ENCODE measurements around the gene BDKRB1. TPM values are rescaled to one million over a fixed set of nuclear protein-coding genes. Genes with fewer than 3 reads are reported as not detected.

Gene BDKRB1
- total RNA-seq, 1 experiment from 2014 or later, result not detected

DNA sequence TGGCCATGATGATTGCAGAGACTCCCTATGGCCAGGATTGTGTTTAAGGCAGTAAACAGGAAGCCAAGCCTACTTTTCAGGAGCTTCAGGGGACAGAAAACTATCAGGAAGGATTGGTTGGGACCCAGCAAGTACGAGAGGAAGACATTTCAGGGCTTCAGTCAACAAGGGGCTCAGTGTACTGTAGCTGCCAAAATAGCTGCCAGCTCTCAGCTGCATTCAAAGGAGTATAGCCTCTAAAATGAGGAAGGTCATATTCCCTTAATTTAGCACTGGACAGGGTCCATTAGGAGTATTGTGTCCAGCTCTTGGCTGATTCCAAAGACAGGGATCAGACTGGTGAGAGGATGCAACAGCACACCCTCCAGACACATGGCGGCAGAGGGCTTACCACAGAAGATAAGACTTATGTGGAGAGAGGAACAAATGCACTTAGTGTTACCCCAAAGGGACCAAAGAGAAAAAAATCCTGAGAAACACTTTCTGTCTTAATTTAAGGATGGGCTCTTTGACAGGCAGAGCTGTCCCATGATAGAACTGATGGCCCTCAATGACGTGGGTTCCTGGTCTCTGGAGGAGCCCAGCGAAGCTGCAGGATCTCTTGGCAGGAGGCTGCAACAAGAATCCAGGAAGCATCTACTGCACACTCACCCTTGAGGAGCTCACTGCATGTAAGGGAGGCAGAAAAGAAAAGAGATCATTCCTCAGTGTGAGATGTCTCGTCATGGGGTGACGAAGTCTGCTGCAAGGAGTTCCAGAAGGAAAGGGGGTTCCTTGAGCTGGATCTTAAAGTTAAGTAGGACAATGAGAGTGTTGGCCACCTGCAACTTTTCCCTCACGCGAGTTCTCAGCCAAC is 14.8 kb downstream of the BDKRB1 start:
- Histone ChIP-seq H3K4me1 (ENCODE audit: insufficient read depth, low read length) (no peaks in the 10 kb centered on the region), H3T11ph (ENCODE audit: low read length) (no peak overlapping the region), H3K79me2 (ENCODE audit: insufficient read depth, low read length) (no peaks in the 10 kb centered on the region), H2BK20ac (ENCODE audit: low read depth, low read length, poor library complexity, severe bottlenecking) (no peak overlapping the region), H3K18ac (ENCODE audit: insufficient read length, low read depth, low read length) (no peak overlapping the region), H3K27ac (ENCODE audit: insufficient read length, low read depth, low read length) (no peak overlapping the region), H2BK5ac (ENCODE audit: insufficient read length, low read length) (no peak overlapping the region), H4K20me1 (ENCODE audit: control insufficient read depth, insufficient read depth, insufficient read length) (no peaks in the 10 kb centered on the region), H3K14ac (ENCODE audit: insufficient read depth, low read length) (no peak overlapping the region), H2BK12ac (ENCODE audit: insufficient read length, low read depth, low read length) (no peak overlapping the region), H3K79me1 (ENCODE audit: insufficient read depth, low read depth, low read length, poor library complexity, severe bottlenecking) (no peaks in the 10 kb centered on the region), H2BK15ac (ENCODE audit: low read depth, low read length) (no peak overlapping the region), H2AFZ (ENCODE audit: low read length) (no peak overlapping the region), H3K4me2 (ENCODE audit: insufficient read depth, insufficient read length, low read length) (no peak overlapping the region), H4K8ac (replicated peaks; ENCODE audit: insufficient read length, low read depth, low read length) (no peak overlapping the region), H3K9me3 (ENCODE audit: control insufficient read depth, low read depth, low read length) (no peaks in the 10 kb centered on the region), H3K56ac (ENCODE audit: insufficient read length, low read depth, low read length) (no peak overlapping the region), H3K9ac (ENCODE audit: extremely low read depth, insufficient read length, low read length) (no peak overlapping the region), H3K27me3 (ENCODE audit: insufficient read depth, low read length) (no peaks in the 10 kb centered on the region), H3K23ac (ENCODE audit: insufficient read length, low read depth, low read length) (no peak overlapping the region), H3K4ac (ENCODE audit: low read depth, low read length) (no peak overlapping the region), H3K23me2 (ENCODE audit: insufficient read length, low read depth, low read length, poor library complexity, severe bottlenecking) (no peaks in the 10 kb centered on the region), H2AK5ac (ENCODE audit: insufficient read length, low read length) (no peak overlapping the region), H4K5ac (ENCODE audit: insufficient read length, low read depth, low read length) (no peak overlapping the region), H4K91ac (ENCODE audit: insufficient read length, low read depth, low read length) (no peak overlapping the region), H2BK120ac (ENCODE audit: low read depth, low read length, poor library complexity, severe bottlenecking) (no peak overlapping the region)
- H3K4me3 Mint-ChIP-seq, result no peak overlapping the region
- no peak overlapping the region for H3K27ac Mint-ChIP-seq
- no CpG with 5 or more reads among the region's 8 CpGs for WGBS (ENCODE audit: extremely low coverage, insufficient read length, low lambda C conversion rate)
- H3K36me3 Mint-ChIP-seq (ENCODE audit: insufficient read depth in 1 of 3, low read depth in 3 of 3), result peaks cover 4 to 11% (median 4%) of the 10 kb centered on the region in 3 experiments; a peak in 3 of 7 replicates
- H3K9me3 Mint-ChIP-seq, result peaks cover 16 to 22% of the 10 kb centered on the region in 2 experiments; a peak in 4 of 5 replicates
- H3K4me1 Mint-ChIP-seq, result peaks cover 0 to 3% of the 10 kb centered on the region in 2 experiments; a peak in 2 of 4 replicates
- TF ChIP-seq, protein P1, sequence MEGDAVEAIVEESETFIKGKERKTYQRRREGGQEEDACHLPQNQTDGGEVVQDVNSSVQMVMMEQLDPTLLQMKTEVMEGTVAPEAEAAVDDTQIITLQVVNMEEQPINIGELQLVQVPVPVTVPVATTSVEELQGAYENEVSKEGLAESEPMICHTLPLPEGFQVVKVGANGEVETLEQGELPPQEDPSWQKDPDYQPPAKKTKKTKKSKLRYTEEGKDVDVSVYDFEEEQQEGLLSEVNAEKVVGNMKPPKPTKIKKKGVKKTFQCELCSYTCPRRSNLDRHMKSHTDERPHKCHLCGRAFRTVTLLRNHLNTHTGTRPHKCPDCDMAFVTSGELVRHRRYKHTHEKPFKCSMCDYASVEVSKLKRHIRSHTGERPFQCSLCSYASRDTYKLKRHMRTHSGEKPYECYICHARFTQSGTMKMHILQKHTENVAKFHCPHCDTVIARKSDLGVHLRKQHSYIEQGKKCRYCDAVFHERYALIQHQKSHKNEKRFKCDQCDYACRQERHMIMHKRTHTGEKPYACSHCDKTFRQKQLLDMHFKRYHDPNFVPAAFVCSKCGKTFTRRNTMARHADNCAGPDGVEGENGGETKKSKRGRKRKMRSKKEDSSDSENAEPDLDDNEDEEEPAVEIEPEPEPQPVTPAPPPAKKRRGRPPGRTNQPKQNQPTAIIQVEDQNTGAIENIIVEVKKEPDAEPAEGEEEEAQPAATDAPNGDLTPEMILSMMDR (conservative IDR thresholded peaks at IDR 0.05), result no peak
- peak; percentile 11 for DNase-seq
- peaks cover 2% of the 10 kb centered on the region for H3K27me3 Mint-ChIP-seq (ENCODE audit: low read depth)

All from H9 (cell line).